Spinal cord (tissue), 10 donors: ENCODE measurements around the gene WDR81. TPM values are rescaled to one million over a fixed set of nuclear protein-coding genes. Genes with fewer than 3 reads are reported as not detected.
"Not testable (repeated sequence)": the region's sequence is repeated elsewhere in the genome, so short reads cannot be mapped to it uniquely, and the experiment has no call there.

Experiments
- DNase-seq, 6 donors: peaks; one replicate each; pipeline versions ENCODE4 v3.0.0 to v3.0.0-alpha.2; 2013 to 2015; ENCODE audit warnings: low spot score in 6 of 6, low read depth in 4 of 6
- H3K27ac ChIP-seq: one replicate; pipeline ENCODE4 v1.5.1; 2013; ENCODE audit warnings: low read depth, low read length, control low read depth
- H3K27me3 ChIP-seq: one replicate; pipeline ENCODE4 v1.6.1; 2013; ENCODE audit warnings: low read length; ENCODE audit not compliant: control insufficient read depth, insufficient read depth
- H3K36me3 ChIP-seq: one replicate; pipeline ENCODE4 v1.6.1; 2013; ENCODE audit warnings: low read length; ENCODE audit not compliant: control insufficient read depth, insufficient read depth
- H3K4me1 ChIP-seq: one replicate; pipeline ENCODE4 v1.6.1; 2013; ENCODE audit warnings: low read length; ENCODE audit not compliant: control insufficient read depth, insufficient read depth
- H3K4me3 ChIP-seq: one replicate; pipeline ENCODE4 v1.5.1; 2013; ENCODE audit warnings: low read depth, low read length, control low read depth
- H3K9me3 ChIP-seq: one replicate; pipeline ENCODE4 v1.6.1; 2013; ENCODE audit warnings: low read length; ENCODE audit not compliant: control insufficient read depth, insufficient read depth
- WGBS: methylation state at CpG from one replicate; pipeline ENCODE4 v1.1.5; 2013; ENCODE audit warnings: missing lambda C conversion rate; ENCODE audit not compliant: insufficient coverage; 5-methylcytosine and 5-hydroxymethylcytosine counted together
- polyA plus RNA-seq, 2 donors: library from polyadenylated mRNA; unstranded; fragments of 120-200 nt; gene quantifications; one replicate each; pipeline ENCODE4 v1.2.1, GENCODE V29; 2013; ENCODE audit not compliant: insufficient read length in 2 of 2
- total RNA-seq, 2 donors: library from RNA; depleted of rRNA in 1 of 2; stranded (reverse); fragments of 120-200 nt in 1 of 2; fragments of >200 nt in 1 of 2; gene quantifications; one replicate each; pipeline versions ENCODE4 v1.2.3 to v1.2.4, GENCODE V29; 2013 to 2014
- donor health status: healthy.

The WDR81 gene
- total and polyA plus RNA-seq, 4 donors, result 9.9 to 17.0 (median 13.9) TPM

DNA sequence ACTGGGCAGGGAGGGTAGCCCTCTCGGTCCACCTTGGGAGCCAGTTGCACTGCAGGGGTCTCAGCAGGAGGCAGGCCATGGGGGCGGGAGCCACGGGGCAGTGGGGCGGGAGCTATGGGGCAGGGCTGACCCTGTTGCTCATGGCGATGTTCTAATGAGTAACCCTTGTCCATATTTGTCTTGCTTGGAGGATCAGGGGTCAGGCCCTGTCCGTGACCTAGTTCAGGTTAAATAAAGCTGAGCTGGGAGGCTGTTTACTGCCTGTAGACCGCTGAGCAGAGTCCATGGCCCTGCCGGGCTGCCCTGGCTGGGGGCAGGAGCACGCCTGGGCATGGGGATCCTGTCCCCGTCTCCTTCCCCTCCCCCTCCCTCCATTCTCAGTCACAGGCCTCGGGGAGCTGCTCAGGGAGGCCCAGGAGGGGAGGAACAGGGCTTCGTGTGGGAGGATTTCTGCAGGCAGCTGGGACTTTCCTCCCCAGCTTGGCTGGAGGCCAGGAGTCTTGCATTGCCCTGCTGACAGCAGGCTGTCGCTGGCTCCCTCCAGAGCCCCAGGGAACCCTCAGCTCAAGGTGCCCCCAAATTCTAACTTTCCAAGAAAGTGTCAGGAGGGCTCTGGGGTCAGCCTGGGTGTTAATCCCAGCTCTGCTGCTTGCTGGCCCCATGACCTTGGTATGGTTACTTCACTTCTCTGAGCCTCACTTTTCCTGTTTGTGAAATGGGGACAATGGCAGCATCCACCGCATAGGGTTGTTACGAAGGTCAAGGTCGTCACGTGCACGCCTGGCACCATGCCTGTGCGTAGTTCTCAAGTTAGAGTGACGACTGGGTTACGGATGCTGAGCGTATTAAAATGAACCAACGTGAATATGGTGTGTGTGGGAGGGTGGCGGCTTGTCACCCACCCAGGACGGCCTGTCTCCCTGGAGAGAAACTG lies 12.1 kb downstream of the WDR81 start:
- H3K27ac ChIP-seq, result no peak overlapping the region
- peaks cover 60% of the 10 kb centered on the region for H3K36me3 ChIP-seq
- peaks cover 12% of the 10 kb centered on the region for H3K4me1 ChIP-seq
- no peaks in the 10 kb centered on the region for H3K27me3 ChIP-seq
- 76% methylated on average over 22 of the region's 25 CpGs for WGBS
- H3K9me3 ChIP-seq, result no peaks in the 10 kb centered on the region
- no peak overlapping the region for H3K4me3 ChIP-seq
- no peak for DNase-seq

DNA sequence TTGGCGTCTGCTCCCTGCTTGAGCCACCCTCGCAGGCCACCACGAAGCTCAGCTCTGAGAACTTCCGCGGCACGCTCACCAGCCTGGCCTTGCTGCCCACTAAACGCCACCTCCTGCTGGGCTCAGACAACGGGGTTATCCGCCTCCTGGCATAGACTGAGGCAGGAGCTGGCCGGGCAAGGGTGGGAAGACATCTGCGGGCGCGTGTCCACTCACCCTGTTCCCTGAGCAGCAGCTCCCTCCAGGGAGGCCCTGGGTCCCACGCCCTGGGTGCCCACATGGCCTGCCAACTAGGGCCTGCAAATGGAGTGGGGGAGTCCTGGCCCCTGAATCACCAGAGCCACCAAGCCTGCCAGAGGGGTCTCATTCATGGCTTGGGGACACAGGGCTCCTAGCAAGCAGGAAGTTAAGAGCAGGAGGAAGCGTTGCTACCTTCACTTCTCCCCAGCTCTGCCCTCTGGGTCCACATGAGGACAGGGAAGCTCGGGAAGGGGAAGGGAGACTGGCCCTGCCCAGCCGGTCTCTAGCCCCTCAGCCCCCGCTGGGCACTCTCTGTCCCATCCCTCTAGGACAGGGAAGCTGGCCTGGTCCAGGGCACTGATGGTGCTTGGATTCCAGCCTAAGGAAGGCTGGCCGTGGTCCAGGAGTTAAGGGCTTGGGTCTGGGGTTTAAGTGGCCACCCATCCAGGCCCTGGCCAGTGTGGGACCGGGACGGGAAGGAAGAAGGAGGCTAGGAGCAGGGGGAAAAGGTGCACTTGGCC lies 13.2 kb downstream of the WDR81 start:
- no peaks in the 10 kb centered on the region for H3K9me3 ChIP-seq
- no peak overlapping the region for H3K4me3 ChIP-seq
- H3K4me1 ChIP-seq, result peaks cover 12% of the 10 kb centered on the region
- peaks cover 53% of the 10 kb centered on the region for H3K36me3 ChIP-seq
- H3K27ac ChIP-seq, result no peak overlapping the region
- WGBS, result 93% methylated on average over 21 of the region's 21 CpGs
- DNase-seq, result no peak
- no peaks in the 10 kb centered on the region for H3K27me3 ChIP-seq

DNA sequence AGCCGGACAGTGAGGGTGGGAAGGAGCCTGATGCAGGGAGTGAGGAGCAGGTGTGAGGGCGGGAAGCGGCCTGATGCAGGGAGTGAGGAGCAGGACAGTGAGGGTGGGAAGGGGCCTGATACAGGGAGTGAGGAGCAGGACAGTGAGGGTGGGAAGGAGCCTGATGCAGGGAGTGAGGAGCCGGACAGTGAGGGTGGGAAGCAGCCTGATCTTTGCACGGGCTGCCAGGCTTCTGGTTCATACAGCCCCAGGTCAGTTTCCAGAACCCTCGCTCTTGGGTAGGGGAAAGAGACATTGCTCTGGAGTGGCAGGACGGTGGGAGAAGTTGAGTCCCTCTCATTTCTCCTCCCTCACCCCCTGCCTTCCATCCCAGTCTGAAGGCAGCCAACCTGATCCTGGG lies 17.4 kb downstream of the WDR81 start:
- DNase-seq, H3K27me3 ChIP-seq, H3K27ac ChIP-seq, H3K9me3 ChIP-seq, H3K4me1 ChIP-seq, H3K4me3 ChIP-seq: not testable (repeated sequence)
- H3K36me3 ChIP-seq, result peaks cover 14% of the 10 kb centered on the region
- 91% methylated on average over 3 of the region's 7 CpGs for WGBS

DNA sequence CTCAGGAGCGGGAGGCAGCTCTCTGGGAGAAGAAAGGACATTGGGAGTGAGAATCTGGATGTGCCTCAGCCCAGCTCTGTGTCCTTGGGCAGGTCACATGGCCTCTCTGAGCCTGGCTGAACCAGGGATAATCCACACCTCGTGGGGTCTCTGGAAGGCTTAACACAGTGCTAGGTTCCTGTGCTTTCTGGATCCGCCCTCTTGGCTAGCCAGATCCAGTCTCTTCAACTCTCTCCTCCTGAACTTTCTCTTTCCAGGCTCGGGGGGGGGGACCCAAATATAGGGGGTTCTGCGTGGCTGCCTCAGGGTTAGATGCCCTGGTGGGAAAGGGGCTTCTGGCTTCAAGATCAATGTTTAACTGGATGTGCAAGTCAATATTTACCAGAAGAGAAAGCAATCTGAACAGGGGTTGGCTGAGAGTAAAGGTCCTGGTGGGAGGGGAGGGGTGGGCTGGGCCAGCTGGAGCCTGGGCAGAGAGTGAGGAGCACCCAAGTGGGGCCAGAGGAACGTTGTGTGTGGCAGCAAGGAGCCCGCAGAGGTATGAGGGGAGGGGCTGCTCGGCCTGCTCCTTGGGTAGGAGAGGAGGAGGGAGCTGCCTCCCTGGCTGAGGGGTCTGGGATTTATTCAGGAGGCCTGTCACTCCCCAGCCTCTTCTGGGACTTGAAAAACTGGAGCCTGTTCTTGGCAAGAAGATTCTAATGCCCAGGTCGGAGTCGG lies 18.0 kb downstream of the WDR81 start, which contains the start of gene SERPINF2:
TSS of gene SERPINF2 (plus strand) at position 501 of the 717 bp plus-strand sequence. CDS start 2,125 bp downstream, outside the sequence.
- no peak within 1 kb of the TSS for H3K4me3 ChIP-seq
- H3K36me3 ChIP-seq, result peaks cover 8% of the 10 kb centered on the region
- H3K9me3 ChIP-seq, result no peaks in the 10 kb centered on the region
- H3K27ac ChIP-seq, result no peak within 1 kb of the TSS
- no peaks in the 10 kb centered on the region for H3K27me3 ChIP-seq
- 82% methylated on average over 6 of the region's 10 CpGs for WGBS
- H3K4me1 ChIP-seq, result no peaks in the 10 kb centered on the region
- no peak for DNase-seq

DNA sequence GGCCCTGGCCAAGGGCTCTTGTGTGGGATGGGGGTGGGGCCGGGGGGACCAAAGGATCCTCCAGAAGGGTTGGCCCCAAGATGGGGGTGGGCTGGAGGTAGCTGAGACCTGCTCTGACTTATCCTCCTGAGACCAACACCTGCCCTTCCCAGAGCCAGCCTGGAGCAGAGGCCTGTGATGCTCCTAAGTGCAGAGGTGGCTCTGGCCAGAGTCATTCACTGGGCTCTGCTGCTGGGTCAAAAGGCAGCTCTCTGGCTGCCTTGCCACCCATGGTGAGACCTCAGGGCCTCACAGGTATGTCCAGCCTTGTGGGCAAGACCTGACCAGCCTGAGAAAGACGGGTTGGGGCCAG lies 18.6 kb downstream of the WDR81 start:
- Histone ChIP-seq H3K27ac (no peak overlapping the region), H3K9me3 (no peaks in the 10 kb centered on the region), H3K27me3 (no peaks in the 10 kb centered on the region), H3K4me1 (no peaks in the 10 kb centered on the region), H3K4me3 (no peak overlapping the region), H3K36me3 (peaks cover 2% of the 10 kb centered on the region)
- WGBS, result no CpG with 5 or more reads among the region's 2 CpGs
- DNase-seq, result no peak

DNA sequence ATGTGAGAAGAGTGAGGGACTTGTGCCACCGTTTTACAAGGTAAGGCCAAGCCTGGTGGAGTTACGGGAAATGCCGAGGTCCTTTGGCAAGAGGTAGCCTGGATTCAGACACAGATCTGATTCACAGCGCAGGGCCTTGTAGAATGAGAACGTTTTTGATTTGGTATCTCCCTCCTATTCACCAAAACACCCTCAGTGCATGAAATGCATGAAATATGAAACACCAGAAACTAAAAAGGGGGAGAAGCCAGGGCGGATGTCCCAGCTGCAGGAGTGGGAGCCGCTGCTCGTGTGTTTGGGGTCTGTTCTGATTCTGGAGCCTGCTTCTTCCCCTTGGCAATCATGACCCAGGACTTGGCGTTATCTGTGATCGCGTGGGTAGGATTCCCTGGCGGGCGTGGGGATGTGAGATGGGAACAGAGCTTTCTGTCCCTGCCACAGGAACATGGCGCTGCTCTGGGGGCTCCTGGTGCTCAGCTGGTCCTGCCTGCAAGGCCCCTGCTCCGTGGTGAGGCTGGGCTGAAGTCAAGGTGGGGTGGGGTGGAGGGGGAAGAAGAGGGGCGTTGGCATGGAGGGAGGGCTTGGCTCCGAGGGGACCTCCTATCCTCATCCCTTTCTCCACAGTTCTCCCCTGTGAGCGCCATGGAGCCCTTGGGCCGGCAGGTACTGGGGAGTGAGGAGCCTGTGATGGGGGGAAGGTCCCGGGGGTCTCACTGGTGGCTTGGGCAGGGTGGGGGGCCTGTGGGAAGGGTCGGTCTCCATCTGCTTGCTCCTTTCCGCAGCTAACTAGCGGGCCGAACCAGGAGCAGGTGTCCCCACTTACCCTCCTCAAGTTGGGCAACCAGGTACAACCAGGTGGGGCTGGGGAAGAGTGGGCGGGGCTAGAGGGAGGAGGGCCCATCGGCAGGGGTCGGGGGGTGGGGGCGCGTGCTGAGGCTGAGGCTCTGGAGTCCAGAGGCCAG lies 20.3 kb downstream of the WDR81 start:
- Histone ChIP-seq H3K4me1 (no peaks in the 10 kb centered on the region), H3K4me3 (no peak overlapping the region), H3K36me3 (peaks cover 4% of the 10 kb centered on the region), H3K9me3 (no peaks in the 10 kb centered on the region), H3K27me3 (no peaks in the 10 kb centered on the region), H3K27ac (no peak overlapping the region)
- WGBS, result 87% methylated on average over 13 of the region's 29 CpGs
- DNase-seq, result no peak

DNA sequence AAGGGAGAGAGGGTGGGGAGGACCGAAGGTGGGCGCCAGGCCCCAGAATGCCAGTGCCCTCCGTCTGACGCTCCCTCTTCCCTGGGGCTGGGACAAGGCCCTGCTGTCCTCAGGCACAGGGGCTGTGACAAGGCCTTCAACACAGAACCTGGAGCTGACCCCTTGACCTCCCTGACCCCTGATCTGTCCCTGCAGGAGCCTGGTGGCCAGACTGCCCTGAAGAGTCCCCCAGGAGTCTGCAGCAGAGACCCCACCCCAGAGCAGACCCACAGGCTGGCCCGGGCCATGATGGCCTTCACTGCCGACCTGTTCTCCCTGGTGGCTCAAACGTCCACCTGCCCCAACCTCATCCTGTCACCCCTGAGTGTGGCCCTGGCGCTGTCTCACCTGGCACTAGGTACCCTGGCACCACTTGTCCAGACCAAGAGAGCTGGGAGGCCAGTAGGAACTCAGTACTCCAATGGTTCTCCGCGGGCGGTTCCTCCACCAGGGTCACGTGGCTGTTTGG lies 21.1 kb downstream of the WDR81 start:
- H3K36me3 ChIP-seq, result peaks cover 4% of the 10 kb centered on the region
- no peaks in the 10 kb centered on the region for H3K9me3 ChIP-seq
- no peak overlapping the region for H3K4me3 ChIP-seq
- 92% methylated on average over 12 of the region's 12 CpGs for WGBS
- DNase-seq, result no peak
- no peak overlapping the region for H3K27ac ChIP-seq
- no peaks in the 10 kb centered on the region for H3K27me3 ChIP-seq
- no peaks in the 10 kb centered on the region for H3K4me1 ChIP-seq

DNA sequence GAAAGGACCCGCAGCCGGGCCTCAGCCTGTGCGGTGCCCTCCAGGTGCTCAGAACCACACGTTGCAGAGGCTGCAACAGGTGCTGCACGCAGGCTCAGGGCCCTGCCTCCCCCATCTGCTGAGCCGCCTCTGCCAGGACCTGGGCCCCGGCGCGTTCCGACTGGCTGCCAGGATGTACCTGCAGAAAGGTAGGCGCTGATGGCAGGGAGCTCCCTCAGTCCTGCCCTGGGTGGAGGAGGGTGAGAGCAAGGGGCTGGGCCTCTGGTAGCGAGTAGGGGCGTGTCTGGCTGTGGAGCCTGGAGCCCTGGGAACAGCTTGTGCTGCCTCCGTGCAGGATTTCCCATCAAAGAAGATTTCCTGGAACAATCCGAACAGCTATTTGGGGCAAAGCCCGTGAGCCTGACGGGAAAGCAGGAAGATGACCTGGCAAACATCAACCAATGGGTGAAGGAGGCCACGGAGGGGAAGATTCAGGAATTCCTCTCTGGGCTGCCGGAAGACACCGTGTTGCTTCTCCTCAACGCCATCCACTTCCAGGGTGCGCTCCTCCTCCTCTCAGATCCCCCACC lies 22.6 kb downstream of the WDR81 start:
- no peak overlapping the region for H3K27ac ChIP-seq
- no peak for DNase-seq

More for the DNA sequence above, 22.6 kb downstream of the WDR81 start:
- Histone ChIP-seq H3K27me3 (no peaks in the 10 kb centered on the region), H3K36me3 (peaks cover 4% of the 10 kb centered on the region), H3K9me3 (no peaks in the 10 kb centered on the region), H3K4me1 (no peaks in the 10 kb centered on the region), H3K4me3 (no peak overlapping the region)
- 89% methylated on average over 22 of the region's 22 CpGs for WGBS
